H1 (cell line): ENCODE measurements around the gene ABI1. TPM values are rescaled to one million over a fixed set of nuclear protein-coding genes. Genes with fewer than 3 reads are reported as not detected.

Source experiments
- CTCF ChIA-PET: fragments of 300-600 bp; sonication (Branson Sonifier 250); formaldehyde crosslinking; loops from one replicate; lab custom pipeline; 2021; ENCODE audit not compliant: partially characterized antibody; lab: Charles Lee
- POLR2A ChIA-PET: fragments of 300-600 bp; sonication (Branson Sonifier 250); formaldehyde crosslinking; loops from one replicate; lab custom pipeline; 2021; ENCODE audit warnings: inconsistent platforms; ENCODE audit not compliant: partially characterized antibody; lab: Charles Lee
- DNase-seq, 2 experiments: peaks; one replicate each; pipeline versions ENCODE4 v3.0.0 to v3.0.0-alpha.2; 2010 to 2022; ENCODE audit warnings: low spot score in 2 of 2, low read depth in 1 of 2, mixed read lengths in 1 of 2
- FAIRE-seq: peaks from 2 replicates; lab custom pipeline; 2011; peaks lifted over from hg19 to GRCh38; lab: Jason Lieb, UNC
- H2AFZ ChIP-seq: 2 replicates; pipeline ENCODE4 v1.8.1; 2012; ENCODE audit warnings: low read length, inconsistent platforms
- H2AK5ac ChIP-seq: 2 replicates; pipeline ENCODE4 v1.6.1; 2013; ENCODE audit warnings: low read depth, low read length
- H2BK120ac ChIP-seq: replicated peaks from 2 replicates; pipeline ENCODE3; 2013; ENCODE audit warnings: low read depth, low read length, inconsistent platforms
- H2BK12ac ChIP-seq: 2 replicates; pipeline ENCODE4 v1.6.1; 2013; ENCODE audit warnings: low read depth, low read length
- H2BK15ac ChIP-seq: 2 replicates; pipeline ENCODE4 v1.6.1; 2013; ENCODE audit warnings: low read length
- H2BK20ac ChIP-seq: 2 replicates; pipeline ENCODE4 v1.6.1; 2013; ENCODE audit warnings: low read length
- H2BK5ac ChIP-seq: 2 replicates; pipeline ENCODE4 v1.6.1; 2013; ENCODE audit warnings: low read depth, low read length
- H3K14ac ChIP-seq: 2 replicates; pipeline ENCODE4 v1.6.1; 2013; ENCODE audit warnings: inconsistent platforms; ENCODE audit not compliant: insufficient read length
- H3K18ac ChIP-seq: 2 replicates; pipeline ENCODE4 v1.6.1; 2013; ENCODE audit warnings: low read length; ENCODE audit errors: extremely low read depth
- H3K23ac ChIP-seq: 2 replicates; pipeline ENCODE4 v1.6.1; 2013; ENCODE audit warnings: inconsistent platforms; ENCODE audit not compliant: insufficient read length
- H3K23me2 ChIP-seq: 2 replicates; pipeline ENCODE4 v1.6.1; 2013; ENCODE audit warnings: low read depth, low read length
- H3K27ac ChIP-seq: 2 replicates; pipeline ENCODE4 v1.6.1; 2011; ENCODE audit warnings: low read depth, low read length, inconsistent platforms
- H3K27me3 ChIP-seq, 4 experiments: replicated peaks in 1 of 4; 1 replicate in 1 of 4; 2 replicates in 3 of 4; pipeline versions ENCODE4 v1.6.1 to v1.8.1; 2011 to 2013; ENCODE audit warnings: low read length in 3 of 4, mild to moderate bottlenecking in 3 of 4, inconsistent platforms in 2 of 4, mixed read lengths in 2 of 4, moderate library complexity in 1 of 4; ENCODE audit not compliant: control insufficient read depth in 3 of 4, insufficient read depth in 3 of 4; ENCODE audit errors: extremely low read depth in 1 of 4
- H3K36me3 ChIP-seq, 4 experiments: 2 replicates each; pipeline versions ENCODE4 v1.6.1 to v1.8.1; 2011 to 2013; ENCODE audit warnings: mild to moderate bottlenecking in 4 of 4, low read length in 3 of 4, moderate library complexity in 2 of 4, control low read depth in 1 of 4, inconsistent platforms in 1 of 4; ENCODE audit not compliant: insufficient read depth in 4 of 4, control insufficient read depth in 2 of 4
- H3K4ac ChIP-seq: replicated peaks from 2 replicates; pipeline ENCODE3; 2013; ENCODE audit warnings: low read length, low read depth, mixed read lengths, inconsistent platforms; ENCODE audit not compliant: insufficient read length
- H3K4me1 ChIP-seq, 4 experiments: replicated peaks in 1 of 4; 1 replicate in 1 of 4; 2 replicates in 3 of 4; pipeline versions ENCODE4 v1.6.1 to v1.8.1; 2011 to 2013; ENCODE audit warnings: low read length in 3 of 4, inconsistent platforms in 2 of 4, mixed read lengths in 1 of 4; ENCODE audit not compliant: insufficient read depth in 4 of 4, control insufficient read depth in 3 of 4
- H3K4me2 ChIP-seq, 2 experiments: 2 replicates each; pipeline versions ENCODE4 v1.6.1 to v1.8.1; 2011 to 2013; ENCODE audit warnings: low read depth in 2 of 2, low read length in 2 of 2, control low read depth in 1 of 2, inconsistent platforms in 1 of 2, mild to moderate bottlenecking in 1 of 2; ENCODE audit not compliant: insufficient read depth in 1 of 2
- H3K4me3 ChIP-seq, 4 experiments: fragments of 200-600, 300-600 bp in 1 of 4; sonication (generic), shearing (Covaris generic), sonication (Bioruptor Twin) in 1 of 4; 2 replicates each; pipeline versions ENCODE4 v1.5.1 to v1.8.1; 2011 to 2016; ENCODE audit warnings: low read length in 4 of 4, low read depth in 3 of 4, control low read depth in 2 of 4, inconsistent platforms in 2 of 4, mild to moderate bottlenecking in 2 of 4, mixed read lengths in 1 of 4, moderate library complexity in 1 of 4; ENCODE audit not compliant: insufficient read depth in 2 of 4; ENCODE audit errors: extremely low read depth in 1 of 4
- H3K56ac ChIP-seq: replicated peaks from 2 replicates; pipeline ENCODE3; 2013; ENCODE audit warnings: low read depth, mild to moderate bottlenecking, mixed read lengths, low read length, inconsistent platforms; ENCODE audit not compliant: insufficient read length
- H3K79me1 ChIP-seq: 2 replicates; pipeline ENCODE4 v1.6.1; 2013; ENCODE audit warnings: low read depth, low read length, control low read depth
- H3K79me2 ChIP-seq, 2 experiments: 2 replicates each; pipeline versions ENCODE4 v1.6.1 to v1.8.1; 2012 to 2013; ENCODE audit warnings: low read length in 2 of 2, mild to moderate bottlenecking in 2 of 2, inconsistent platforms in 1 of 2; ENCODE audit not compliant: insufficient read depth in 2 of 2, control insufficient read depth in 1 of 2
- H3K9ac ChIP-seq, 4 experiments: replicated peaks in 1 of 4; 1 replicate in 1 of 4; 2 replicates in 3 of 4; pipeline versions ENCODE4 v1.6.1 to v1.8.1; 2011 to 2013; ENCODE audit warnings: low read depth in 3 of 4, low read length in 3 of 4, control low read depth in 2 of 4, mild to moderate bottlenecking in 2 of 4, moderate library complexity in 2 of 4, inconsistent platforms in 1 of 4; ENCODE audit errors: extremely low read depth in 1 of 4
- H3K9me3 ChIP-seq, 2 experiments: 2 replicates each; pipeline versions ENCODE4 v1.6.1 to v1.8.1; 2012 to 2013; ENCODE audit warnings: mild to moderate bottlenecking in 2 of 2, moderate library complexity in 2 of 2, control low read depth in 1 of 2, inconsistent platforms in 1 of 2, low read depth in 1 of 2, low read length in 1 of 2, mixed read lengths in 1 of 2; ENCODE audit not compliant: insufficient read depth in 2 of 2
- H4K20me1 ChIP-seq, 2 experiments: replicated peaks in 1 of 2; 2 replicates each; pipeline versions ENCODE3 to v1.8.1; 2011 to 2013; ENCODE audit warnings: inconsistent platforms in 2 of 2, low read length in 2 of 2, mild to moderate bottlenecking in 1 of 2; ENCODE audit not compliant: insufficient read depth in 2 of 2, control insufficient read depth in 1 of 2
- H4K5ac ChIP-seq: 2 replicates; pipeline ENCODE4 v1.6.1; 2013; ENCODE audit warnings: low read length, low read depth, mixed read lengths, inconsistent platforms; ENCODE audit not compliant: insufficient read length
- H4K8ac ChIP-seq: 2 replicates; pipeline ENCODE4 v1.8.0; 2013; ENCODE audit warnings: mild to moderate bottlenecking, moderate library complexity, low read length, inconsistent platforms; ENCODE audit not compliant: insufficient read depth; ENCODE audit errors: extremely low read depth
- H4K91ac ChIP-seq: replicated peaks from 2 replicates; pipeline ENCODE3; 2013; ENCODE audit warnings: low read length, mixed read lengths, inconsistent platforms; ENCODE audit not compliant: insufficient read length
- BCL11A ChIP-seq, 2 experiments: IDR thresholded peaks; one replicate each; pipeline ENCODE4 v1.6.1; 2011; ENCODE audit warnings: low read depth in 2 of 2, low read length in 2 of 2, mild to moderate bottlenecking in 2 of 2
- CHD1 ChIP-seq: IDR thresholded peaks from 2 replicates; pipeline ENCODE4 v1.6.1; 2012; ENCODE audit warnings: low read depth, low read length, improper control_type of control experiment
- CREB1 ChIP-seq: IDR thresholded peaks from 2 replicates; pipeline ENCODE4 v1.6.1; 2012; ENCODE audit warnings: inconsistent platforms
- EGR1 ChIP-seq: IDR thresholded peaks from 2 replicates; pipeline ENCODE4 v1.6.1; 2011; ENCODE audit warnings: low read depth, low read length, borderline replicate concordance
- JUN ChIP-seq: IDR thresholded peaks from 2 replicates; pipeline ENCODE4 v1.6.1; 2011; ENCODE audit warnings: low read depth, mild to moderate bottlenecking, improper control_type of control experiment, low read length
- JUND ChIP-seq: IDR thresholded peaks from 2 replicates; pipeline ENCODE4 v1.6.1; 2011; ENCODE audit warnings: mild to moderate bottlenecking, improper control_type of control experiment, low read length
- KDM1A ChIP-seq: fragments of 200-600, 300-600 bp; sonication (generic); IDR thresholded peaks from 2 replicates; pipeline ENCODE4 v1.7.1; 2016; ENCODE audit warnings: mild to moderate bottlenecking, low read length, borderline replicate concordance
- KDM5A ChIP-seq: fragments of 200-600 bp; IDR thresholded peaks from 2 replicates; pipeline ENCODE4 v1.7.1; 2012; ENCODE audit warnings: mild to moderate bottlenecking, low read length, inconsistent platforms, mixed read lengths
- POLR2A ChIP-seq, 2 experiments: IDR thresholded peaks; 1 replicate in 1 of 2; 2 replicates in 1 of 2; pipeline ENCODE4 v1.6.1; 2011; ENCODE audit warnings: low read depth in 2 of 2, low read length in 2 of 2, mild to moderate bottlenecking in 2 of 2; ENCODE audit errors: control extremely low read depth in 1 of 2
- RAD21 ChIP-seq, 2 experiments: IDR thresholded peaks in 1 of 2; conservative IDR thresholded peaks in 1 of 2; 2 replicates each; pipeline ENCODE4 v1.6.1; 2011; ENCODE audit warnings: low read depth in 2 of 2, low read length in 2 of 2, improper control_type of control experiment in 1 of 2, inconsistent platforms in 1 of 2, mild to moderate bottlenecking in 1 of 2, moderate library complexity in 1 of 2
- SIN3A ChIP-seq, 2 experiments: IDR thresholded peaks in 1 of 2; conservative IDR thresholded peaks in 1 of 2; 2 replicates each; pipeline ENCODE4 v1.6.1; 2011 to 2012; ENCODE audit warnings: low read length in 2 of 2, improper control_type of control experiment in 1 of 2, low read depth in 1 of 2, mild to moderate bottlenecking in 1 of 2
- SP2 ChIP-seq: IDR thresholded peaks from 2 replicates; pipeline ENCODE4 v1.6.1; 2012; ENCODE audit warnings: mild to moderate bottlenecking, low read length, inconsistent platforms
- SP4 ChIP-seq: IDR thresholded peaks from 2 replicates; pipeline ENCODE4 v1.6.1; 2012; ENCODE audit warnings: low read length, inconsistent platforms
- USF2 ChIP-seq: IDR thresholded peaks from 2 replicates; pipeline ENCODE4 v1.6.1; 2011; ENCODE audit warnings: low read length, improper control_type of control experiment
- WGBS, 2 experiments: shearing (Covaris generic) in 1 of 2; methylation state at CpG; one replicate each; pipeline versions ENCODE4 v1.1.6 to v1.1.7; 2013 to 2015; ENCODE audit warnings: low lambda C conversion rate in 2 of 2, mixed read lengths in 2 of 2, inconsistent platforms in 1 of 2, low coverage in 1 of 2, missing lambda C conversion rate in 1 of 2; ENCODE audit not compliant: insufficient replicate concordance in 2 of 2, insufficient coverage in 1 of 2, insufficient read length in 1 of 2; ENCODE audit errors: extremely low coverage in 1 of 2, missing lambda C conversion rate in 1 of 2; 5-methylcytosine and 5-hydroxymethylcytosine counted together
- polyA plus RNA-seq, 7 experiments: library from polyadenylated mRNA; depleted of rRNA in 3 of 7; stranded (reverse) in 5 of 7; unstranded in 2 of 7; fragments of >200 nt in 5 of 7; fragments of 200-250 nt in 2 of 7; gene quantifications; 1 replicate in 5 of 7; 2 replicates in 1 of 7; 4 replicates in 1 of 7; pipeline versions ENCODE4 v1.2.1 to v1.2.3, GENCODE V29; 2011 to 2013; ENCODE audit warnings: missing spikeins in 2 of 7, mixed read lengths in 2 of 7
- total RNA-seq: library from RNA; stranded (reverse); fragmentation: NEBNext Ultra II Directional; extraction: Animal tissue kit (Norgen Biotek cat#: 25700); gene quantifications from 2 replicates; pipeline ENCODE4 v1.2.1, GENCODE V29; 2021

Gene ABI1
- total and polyA plus RNA-seq, 2 of the 8 experiments (the other 6 are each of a cell fraction or from before 2014, with no cell fraction given), result 35.4 to 37.0 TPM

- 86% methylated on average over 1 of the region's 1 CpG; no CpG with 5 or more reads in 1 of the 2 experiments for WGBS, 2 experiments
- H4K20me1 ChIP-seq, result peaks cover 3% of the 10 kb centered on the region in 2 experiments
- H3K23me2 ChIP-seq, result no peaks in the 10 kb centered on the region
- peaks cover 2 to 12% (median 7%) of the 10 kb centered on the region in 4 experiments; a peak in 5 of 7 replicates for H3K4me1 ChIP-seq
- no peak overlapping the region for H3K27ac ChIP-seq
- no peak overlapping the region for H4K5ac ChIP-seq
- no peak overlapping the region for H2BK120ac ChIP-seq
- H3K79me1 ChIP-seq, result no peaks in the 10 kb centered on the region; the same call in 1 of the 2 replicates
- no peak overlapping the region for H3K9ac ChIP-seq
- no peak overlapping the region for H3K4ac ChIP-seq
- no peak overlapping the region for H2BK20ac ChIP-seq
- H2BK15ac ChIP-seq, result no peak overlapping the region
- no peak overlapping the region for H2AFZ ChIP-seq
- ChIA-PET POLR2A (no interaction called here), CTCF (interaction anchor here (1.2 to 2.1 kb wide), 3 partner anchors 12 to 81 kb away, joined by 3 to 8 read pairs (median 6); no protein-coding TSS in a partner anchor)
- no peak overlapping the region for H2BK12ac ChIP-seq
- no peaks in the 10 kb centered on the region for H3K36me3 ChIP-seq
- H3K27me3 ChIP-seq, result no peaks in the 10 kb centered on the region
- H3K9me3 ChIP-seq, result no peaks in the 10 kb centered on the region
- H3K79me2 ChIP-seq, result peaks cover 0 to 55% of the 10 kb centered on the region in 2 experiments; a peak in 3 of 4 replicates
- no peak overlapping the region for H2BK5ac ChIP-seq
- no peak overlapping the region for H3K56ac ChIP-seq
- FAIRE-seq (no peak), DNase-seq (no peak)
- no peak overlapping the region for H3K23ac ChIP-seq
- H2AK5ac ChIP-seq, result no peak overlapping the region
- H3K18ac ChIP-seq, result no peak overlapping the region
- no peak overlapping the region for H4K91ac ChIP-seq
- no peak overlapping the region for H3K4me3 ChIP-seq
- H3K4me2 ChIP-seq, result no peak overlapping the region
- H3K14ac ChIP-seq, result no peak overlapping the region
- H4K8ac ChIP-seq, result no peak overlapping the region
- TF ChIP-seq RAD21 (IDR thresholded peaks at IDR 0.05 in 1 of 2, conservative IDR thresholded peaks at IDR 0.05 in 1 of 2; ENCODE audit: low read depth in 2 of 2, low read length in 2 of 2), result no peak
- no peak for TF ChIP-seq SP4
- TF ChIP-seq USF2, result no peak
- no peak for TF ChIP-seq JUND
- no peak for TF ChIP-seq SP2
- TF ChIP-seq SIN3A (conservative IDR thresholded peaks at IDR 0.05 in 1 of 2, IDR thresholded peaks at IDR 0.05 in 1 of 2; ENCODE audit: low read depth in 1 of 2, low read length in 2 of 2), result no peak
- no peak for TF ChIP-seq EGR1
- no peak for TF ChIP-seq KDM1A
- TF ChIP-seq JUN, result no peak
- TF ChIP-seq POLR2A (IDR thresholded peaks at IDR 0.05; ENCODE audit: control extremely low read depth in 1 of 2, low read depth in 2 of 2, low read length in 2 of 2), result no peak
- TF ChIP-seq CREB1, result no peak
- no peak for TF ChIP-seq KDM5A
- TF ChIP-seq BCL11A (IDR thresholded peaks at IDR 0.05; ENCODE audit: low read depth in 2 of 2, low read length in 2 of 2), result no peak
- TF ChIP-seq CHD1, result no peak
These were observed 54.2 kb downstream of the ABI1 start for GRCh38 chr10:26806557-26806956.
